HG03045 (cell line): ENCODE measurements around the gene SPATA20.

Experiments
- ATAC-seq: cut with Tn5 transposase; IDR thresholded peaks from one replicate; pipeline ENCODE4 v1.9.1; 2021; ENCODE audit warnings: mild to moderate bottlenecking, moderate library complexity; ENCODE audit not compliant: unreplicated experiment

SPATA20 gene

DNA sequence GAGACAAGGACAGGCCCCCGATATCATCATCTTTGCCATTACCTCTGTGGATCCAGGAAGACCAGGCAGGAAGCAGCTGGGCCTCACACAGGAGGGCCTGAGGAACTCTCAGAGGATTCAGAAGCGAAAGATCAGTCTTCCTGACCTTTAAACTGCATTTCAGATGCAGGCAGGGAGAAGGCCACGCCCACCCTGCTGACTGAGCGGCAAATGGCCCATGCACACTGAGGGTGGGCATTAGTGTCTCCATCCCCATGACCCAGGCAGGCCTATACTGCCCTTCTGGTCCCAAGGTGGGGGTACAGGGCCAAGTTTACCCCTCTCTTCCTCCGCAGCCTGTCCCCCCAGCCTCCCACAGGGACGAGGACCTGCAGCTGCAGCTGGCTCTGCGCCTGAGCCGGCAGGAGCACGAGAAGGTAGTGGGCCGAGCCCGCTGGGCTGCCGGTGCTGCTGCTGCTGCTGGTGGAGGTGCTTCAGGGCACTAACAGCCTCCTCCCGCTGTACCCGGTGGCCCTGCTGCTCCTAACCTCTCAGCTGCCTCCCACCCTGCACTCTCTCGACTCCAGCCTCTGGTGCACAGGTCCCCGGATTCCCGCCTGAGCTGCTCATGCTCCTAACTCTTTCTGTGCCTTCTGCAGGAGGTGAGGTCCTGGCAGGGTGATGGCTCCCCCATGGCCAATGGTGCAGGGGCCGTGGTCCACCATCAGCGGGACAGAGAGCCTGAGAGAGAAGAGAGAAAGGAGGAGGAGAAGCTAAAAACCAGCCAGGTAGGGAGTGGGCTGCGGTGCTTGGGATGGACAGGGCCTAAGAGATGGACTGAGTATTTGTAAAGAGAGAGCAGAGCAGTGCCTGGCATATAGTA lies 8.2 kb upstream of the SPATA20 start:
- no peak for ATAC-seq

DNA sequence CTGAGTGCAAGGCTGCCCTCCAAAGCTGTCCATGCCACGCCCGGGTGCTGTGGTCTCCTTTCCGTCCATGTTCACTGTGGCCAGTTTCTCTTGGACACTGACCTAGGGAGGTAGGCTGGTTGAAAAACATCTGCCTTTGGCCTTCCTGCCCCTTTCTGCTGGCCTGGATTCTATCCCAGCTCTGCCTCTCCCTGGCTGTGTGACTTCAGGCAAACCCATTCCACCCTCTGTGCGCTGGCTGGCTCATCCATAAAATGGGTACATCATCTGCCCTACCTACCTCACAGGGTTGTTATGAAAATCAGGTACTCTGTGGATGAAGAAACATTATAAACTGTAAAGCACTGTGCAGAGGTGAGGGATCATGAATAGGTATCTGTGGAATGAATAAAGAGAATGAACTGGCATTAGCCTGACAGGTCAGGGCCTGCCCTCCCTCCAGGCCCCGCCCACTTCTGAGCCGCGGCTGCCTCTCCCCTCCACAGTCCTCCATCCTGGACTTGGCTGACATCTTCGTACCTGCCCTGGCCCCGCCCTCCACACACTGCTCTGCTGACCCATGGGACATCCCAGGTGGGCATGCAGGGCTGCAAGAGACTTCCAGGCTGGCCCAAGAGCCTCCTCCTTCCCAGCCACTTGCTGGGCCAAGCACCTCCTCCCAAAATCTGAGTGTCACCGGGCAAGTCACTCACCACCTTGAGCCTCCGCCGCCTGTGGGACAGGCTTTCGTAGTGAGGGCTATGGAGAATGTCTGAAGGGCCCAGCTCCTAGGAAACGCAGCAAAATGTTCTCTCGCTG lies 7.0 kb upstream of the SPATA20 start:
- ATAC-seq: no peak

DNA sequence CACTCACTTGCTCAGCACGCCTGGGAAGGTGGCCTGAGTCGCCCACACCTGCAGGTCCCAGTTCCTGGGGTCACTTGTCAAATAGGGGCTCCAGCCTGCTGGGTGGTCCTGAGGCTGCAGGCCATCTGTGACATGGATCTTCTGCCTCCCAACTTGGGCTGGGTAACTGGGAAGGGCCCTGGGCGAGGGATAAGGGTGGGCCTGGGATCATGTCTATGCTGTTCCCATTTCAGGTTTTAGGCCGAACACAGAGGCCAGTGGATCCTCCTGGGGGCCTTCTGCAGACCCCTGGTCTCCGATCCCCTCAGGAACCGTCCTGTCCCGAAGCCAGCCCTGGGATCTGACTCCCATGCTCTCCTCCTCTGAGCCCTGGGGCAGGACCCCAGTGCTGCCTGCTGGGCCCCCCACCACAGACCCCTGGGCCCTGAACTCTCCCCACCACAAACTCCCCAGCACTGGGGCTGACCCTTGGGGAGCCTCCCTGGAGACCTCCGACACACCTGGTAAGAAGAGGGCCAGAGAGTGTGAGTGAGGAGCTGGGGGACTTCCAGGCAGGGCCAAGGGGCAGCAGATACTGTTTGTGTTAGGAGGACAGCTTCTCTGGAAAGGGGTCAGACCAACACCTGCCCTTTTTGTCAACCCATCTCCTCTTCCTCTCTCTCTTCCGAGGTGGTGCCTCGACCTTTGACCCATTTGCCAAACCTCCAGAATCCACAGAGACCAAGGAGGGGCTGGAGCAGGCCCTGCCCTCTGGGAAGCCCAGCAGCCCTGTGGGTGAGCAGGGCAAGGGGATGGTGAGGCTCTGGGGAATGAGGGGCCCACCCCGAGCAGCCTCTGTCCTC lies 6.2 kb upstream of the SPATA20 start:
- ATAC-seq: no peak

DNA sequence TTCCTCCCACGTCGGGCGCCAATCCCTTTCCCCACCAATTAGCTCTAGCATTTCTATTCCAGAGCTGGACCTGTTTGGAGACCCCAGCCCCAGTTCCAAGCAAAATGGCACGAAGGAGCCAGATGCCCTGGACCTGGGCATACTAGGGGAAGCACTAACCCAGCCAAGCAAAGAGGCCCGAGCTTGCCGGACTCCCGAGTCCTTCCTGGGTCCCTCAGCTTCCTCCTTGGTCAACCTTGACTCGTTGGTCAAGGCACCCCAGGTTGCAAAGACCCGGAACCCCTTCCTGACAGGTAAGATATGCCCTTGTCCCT lies 5.6 kb upstream of the SPATA20 start:
- no peak for ATAC-seq

DNA sequence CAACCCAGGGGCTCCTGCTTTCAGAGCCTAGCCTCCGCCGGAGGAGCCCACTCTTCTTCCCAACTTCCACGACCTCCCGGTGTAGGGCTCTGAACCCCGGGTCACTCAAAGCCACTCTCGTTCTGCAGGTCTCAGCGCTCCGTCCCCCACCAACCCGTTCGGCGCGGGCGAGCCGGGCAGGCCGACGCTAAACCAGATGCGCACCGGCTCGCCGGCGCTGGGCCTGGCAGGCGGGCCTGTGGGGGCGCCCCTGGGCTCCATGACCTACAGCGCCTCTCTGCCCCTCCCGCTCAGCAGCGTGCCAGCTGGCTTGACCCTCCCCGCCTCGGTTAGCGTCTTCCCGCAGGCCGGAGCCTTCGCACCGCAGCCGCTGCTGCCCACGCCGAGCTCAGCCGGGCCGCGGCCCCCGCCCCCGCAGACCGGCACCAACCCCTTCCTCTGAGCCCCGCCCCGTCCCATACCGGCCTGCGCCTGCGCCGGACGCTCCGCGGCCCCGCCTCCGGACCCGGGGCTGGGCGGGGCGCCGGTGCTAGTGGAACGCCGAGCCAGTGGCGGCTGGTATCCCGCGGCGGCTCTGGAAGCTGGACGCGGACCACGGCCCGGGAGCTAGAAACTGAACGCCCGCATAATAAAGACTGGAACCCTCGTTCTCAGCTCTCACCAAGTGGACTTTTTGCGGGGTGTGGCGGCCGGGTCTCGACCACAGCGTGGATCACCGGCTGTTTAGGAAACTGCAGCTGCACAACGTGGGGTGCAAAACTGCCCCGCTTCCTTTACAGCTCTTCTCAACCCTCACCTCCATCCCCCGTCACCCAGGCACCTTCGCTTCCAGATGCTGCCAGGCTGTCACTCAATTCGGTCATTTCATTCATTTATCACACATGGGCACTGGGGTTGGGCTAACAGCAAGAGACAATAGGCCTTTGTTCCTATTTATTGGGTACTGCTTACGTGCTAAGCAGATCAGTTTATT lies 5.0 kb upstream of the SPATA20 start:
- peak; percentile 83 for ATAC-seq

DNA sequence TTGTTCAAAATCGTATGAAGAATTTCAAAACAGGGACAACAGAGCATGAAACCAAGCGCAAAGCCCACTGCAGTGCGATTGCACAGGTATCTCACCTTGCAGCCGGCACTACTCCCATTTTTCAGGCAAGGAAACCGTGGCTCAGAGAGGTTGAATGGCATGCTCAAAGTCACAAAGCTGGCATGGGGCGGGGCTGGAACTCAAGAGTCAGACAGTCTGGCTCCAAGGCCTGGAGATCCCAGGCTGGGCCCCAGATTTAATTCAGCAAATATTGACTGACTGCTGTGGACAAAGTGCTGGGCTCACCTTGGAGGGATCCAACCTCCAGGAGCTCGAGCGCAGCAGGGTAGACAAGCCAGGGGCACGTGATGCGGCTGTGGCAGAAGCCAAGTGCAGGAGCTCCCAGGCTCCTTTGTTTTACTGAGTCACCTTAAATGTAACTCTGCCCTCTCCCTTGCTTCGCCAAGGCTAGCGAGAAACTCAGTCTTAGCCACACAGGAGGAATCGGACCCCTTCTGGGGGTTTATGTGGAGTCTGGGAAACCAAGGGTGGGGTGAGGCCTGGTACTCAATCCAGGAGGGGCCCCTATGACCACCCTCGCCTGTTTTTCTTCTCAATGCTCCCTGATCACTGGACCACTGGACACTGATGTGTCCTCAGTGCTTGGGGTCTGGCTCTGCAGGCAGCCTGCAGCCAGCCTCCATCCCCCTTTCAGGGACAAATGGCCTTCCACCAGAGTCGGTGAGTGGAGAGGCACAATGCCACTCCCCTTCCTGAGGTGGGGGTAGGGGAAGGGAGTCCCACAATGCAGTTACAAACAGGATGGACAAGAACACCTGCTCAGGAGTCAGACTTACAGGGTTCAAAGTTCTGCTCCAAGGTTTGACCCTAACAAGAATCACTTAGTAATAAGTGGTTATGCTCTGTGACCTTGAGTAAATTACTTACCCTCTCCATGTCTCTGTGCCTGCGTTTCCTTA lies 3.9 kb upstream of the SPATA20 start:
- ATAC-seq: no peak

DNA sequence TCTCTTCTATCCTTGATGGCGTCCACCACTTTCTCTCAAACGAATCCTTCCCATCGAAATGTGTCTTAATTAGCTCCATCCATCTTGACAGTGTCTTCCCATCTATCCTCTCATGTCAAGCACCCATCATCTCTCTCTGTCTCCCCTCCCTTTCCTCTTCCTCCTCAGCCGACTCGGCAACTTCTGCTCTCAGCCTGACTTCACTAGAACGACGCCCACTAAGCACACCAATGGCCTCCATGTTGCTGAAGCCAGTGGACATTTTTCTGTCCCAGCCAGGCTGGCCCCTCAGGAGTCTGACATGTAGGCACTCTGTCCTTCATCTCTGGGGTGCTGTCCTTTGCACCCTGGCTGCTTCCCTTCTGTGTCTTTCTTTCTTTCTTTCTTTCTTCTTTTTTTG lies 2.5 kb upstream of the SPATA20 start:
- no peak for ATAC-seq

DNA sequence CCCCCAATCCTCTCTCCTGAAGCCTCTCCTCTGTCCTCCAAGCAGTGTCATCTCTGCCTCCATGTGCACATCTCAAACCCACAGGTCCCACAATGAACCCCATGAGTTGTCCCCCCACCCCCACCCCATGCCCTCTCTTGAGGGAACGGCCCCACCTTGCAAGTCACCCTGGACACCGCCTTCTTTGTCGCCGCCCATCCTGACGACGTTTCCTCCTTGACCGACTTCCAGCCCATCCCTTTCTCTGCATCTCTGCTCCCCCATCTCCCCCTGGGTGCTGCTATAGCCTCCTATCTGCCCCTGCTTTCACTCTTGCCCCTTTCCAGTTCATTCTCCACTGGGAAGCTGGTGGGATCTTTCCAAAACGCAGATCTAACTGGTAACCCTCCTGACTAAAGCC lies 1.7 kb upstream of the SPATA20 start:
- ATAC-seq: no peak

DNA sequence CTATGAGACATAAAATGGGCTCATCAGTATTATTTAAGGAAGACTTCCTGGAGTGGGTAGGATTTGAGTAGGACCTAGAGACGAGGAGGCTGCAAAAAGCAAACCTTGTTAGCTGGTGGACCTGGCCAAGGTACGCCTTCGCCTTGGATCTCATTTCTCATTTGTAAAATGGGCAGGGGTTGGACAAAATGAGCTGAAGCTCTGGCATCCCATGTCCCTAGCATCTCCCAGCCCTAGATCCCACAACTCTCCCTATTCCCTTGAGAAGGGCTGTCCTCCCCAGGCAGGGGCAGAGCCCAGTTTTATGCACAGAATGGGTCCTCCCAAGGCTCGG lies 306 bp upstream of the SPATA20 start:
- ATAC-seq: no peak

DNA sequence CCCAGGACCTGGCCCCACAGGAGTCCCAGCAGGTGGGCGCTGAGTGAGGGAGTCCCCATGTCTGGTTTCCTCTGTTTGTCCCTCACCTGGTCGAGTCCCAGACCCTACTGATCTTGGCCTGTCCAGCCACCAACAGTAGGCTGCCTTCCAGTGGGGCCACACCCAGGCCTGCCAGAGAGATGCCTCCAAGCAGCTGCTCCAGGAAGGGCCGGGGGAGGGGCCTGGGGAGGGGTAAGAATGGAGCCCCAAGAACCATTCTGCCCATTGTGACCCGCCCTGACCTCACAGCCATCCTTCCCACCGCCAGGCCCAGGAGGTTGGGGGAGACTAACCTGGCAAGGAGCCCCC lies 736 bp downstream of the SPATA20 start:
- no peak for ATAC-seq

DNA sequence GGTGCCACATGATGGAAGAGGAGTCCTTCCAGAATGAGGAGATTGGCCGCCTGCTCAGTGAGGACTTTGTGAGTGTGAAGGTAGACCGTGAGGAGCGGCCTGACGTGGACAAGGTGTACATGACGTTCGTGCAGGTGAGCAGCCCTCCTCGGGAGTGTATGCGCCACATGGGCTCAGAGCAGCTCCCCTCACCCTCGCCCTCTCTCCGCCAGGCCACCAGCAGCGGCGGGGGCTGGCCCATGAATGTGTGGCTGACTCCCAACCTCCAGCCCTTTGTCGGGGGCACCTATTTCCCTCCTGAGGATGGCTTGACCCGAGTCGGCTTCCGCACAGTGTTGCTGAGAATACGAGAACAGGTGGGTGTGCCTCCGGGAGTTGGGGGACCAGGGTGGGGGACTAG lies 1.9 kb downstream of the SPATA20 start:
- ATAC-seq: no peak

DNA sequence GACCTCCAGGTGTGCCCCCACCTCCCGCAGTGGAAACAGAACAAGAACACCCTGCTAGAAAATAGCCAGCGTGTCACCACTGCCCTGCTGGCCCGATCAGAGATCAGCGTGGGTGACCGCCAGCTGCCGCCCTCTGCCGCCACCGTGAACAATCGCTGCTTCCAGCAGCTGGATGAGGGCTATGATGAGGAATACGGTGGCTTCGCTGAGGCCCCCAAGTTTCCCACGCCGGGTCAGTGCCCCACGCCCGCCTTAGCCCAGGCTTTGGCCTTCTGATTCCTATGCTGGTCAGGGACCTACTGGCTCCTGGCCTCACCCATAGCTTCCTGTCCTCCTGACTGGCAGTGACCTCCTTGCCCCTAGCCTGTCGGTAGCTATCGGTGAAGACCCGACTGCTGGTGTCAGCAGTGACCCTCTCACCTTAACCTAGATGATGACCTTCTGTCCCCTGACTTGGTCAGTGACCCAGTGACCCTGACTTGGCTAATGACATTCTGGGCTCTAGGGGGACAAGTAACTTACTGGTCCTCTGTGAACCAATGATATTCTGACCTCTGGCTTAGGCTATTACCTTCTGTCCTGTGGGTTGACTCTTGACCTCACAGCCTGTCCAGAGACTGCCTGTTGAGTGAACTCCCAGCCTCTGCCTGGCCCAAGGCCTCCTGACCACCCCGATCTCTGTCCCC lies 2.4 kb downstream of the SPATA20 start:
- ATAC-seq: no peak

DNA sequence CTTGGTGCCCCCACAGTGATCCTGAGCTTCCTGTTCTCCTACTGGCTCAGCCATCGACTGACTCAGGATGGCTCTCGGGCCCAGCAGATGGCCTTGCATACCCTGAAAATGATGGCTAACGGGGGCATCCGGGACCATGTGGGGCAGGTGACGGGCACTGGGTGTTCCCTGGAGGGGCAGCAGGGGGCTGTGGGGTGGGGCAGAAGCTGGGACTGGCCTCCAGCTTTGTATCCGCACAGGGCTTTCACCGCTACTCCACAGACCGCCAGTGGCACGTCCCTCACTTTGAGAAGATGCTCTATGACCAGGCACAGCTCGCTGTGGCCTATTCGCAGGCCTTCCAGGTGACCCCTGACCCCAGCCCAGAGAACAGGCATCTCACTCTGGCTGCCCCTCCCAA lies 3.0 kb downstream of the SPATA20 start:
- no peak for ATAC-seq

DNA sequence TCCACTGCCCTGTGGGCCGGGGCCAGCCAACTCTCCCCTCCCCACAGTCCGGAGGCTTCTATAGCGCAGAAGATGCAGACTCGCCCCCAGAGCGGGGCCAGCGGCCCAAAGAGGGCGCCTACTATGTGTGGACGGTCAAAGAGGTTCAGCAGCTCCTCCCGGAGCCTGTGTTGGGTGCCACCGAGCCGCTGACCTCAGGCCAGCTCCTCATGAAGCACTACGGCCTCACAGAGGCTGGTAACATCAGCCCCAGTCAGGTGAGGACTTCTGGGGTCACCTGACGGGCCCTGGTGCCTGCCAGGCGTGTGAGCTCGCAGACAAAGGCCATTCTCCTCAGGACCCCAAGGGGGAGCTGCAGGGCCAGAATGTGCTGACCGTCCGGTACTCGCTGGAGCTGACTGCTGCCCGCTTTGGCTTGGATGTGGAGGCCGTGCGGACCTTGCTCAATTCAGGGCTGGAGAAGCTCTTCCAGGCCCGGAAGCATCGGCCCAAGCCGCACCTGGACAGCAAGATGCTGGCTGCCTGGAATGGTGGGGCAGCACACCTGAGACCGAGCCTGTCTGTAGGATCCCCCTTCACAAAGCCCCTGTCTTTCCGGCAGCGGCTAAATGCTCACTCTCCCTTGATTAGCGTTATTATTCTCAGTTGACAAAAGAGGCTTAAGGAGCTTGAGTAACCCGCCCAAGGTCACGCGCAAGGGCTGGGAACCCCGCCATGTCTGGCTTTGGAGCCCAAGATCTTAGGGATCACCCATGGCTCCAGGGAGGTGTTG lies 3.9 kb downstream of the SPATA20 start:
- ATAC-seq: no peak

DNA sequence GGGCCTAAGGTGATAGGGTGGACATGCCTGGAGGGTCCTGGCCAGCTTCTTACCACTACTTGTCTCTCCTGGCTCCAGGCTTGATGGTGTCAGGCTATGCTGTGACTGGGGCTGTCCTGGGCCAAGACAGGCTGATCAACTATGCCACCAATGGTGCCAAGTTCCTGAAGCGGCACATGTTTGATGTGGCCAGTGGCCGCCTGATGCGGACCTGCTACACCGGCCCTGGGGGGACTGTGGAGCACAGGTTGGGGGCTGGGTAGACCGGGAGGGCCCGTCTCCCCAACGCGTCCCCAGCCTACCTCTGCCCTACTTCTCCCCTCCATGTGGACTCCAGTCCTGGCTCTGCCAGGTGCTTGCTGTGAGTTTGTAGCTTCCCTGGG lies 4.5 kb downstream of the SPATA20 start:
- ATAC-seq: no peak

DNA sequence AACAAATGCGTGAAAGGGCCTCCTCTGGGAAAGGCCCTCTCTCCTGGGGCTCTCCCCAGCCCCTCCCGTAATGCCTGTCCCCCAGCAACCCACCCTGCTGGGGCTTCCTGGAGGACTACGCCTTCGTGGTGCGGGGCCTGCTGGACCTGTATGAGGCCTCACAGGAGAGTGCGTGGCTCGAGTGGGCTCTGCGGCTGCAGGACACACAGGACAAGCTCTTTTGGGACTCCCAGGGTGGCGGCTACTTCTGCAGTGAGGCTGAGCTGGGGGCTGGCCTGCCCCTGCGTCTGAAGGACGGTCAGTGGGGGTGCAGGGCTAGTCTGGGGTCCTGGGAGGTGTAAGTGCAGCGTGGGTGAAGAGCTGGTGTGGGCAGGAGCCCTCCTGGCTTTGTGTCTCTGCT lies 4.9 kb downstream of the SPATA20 start:
- no peak for ATAC-seq

DNA sequence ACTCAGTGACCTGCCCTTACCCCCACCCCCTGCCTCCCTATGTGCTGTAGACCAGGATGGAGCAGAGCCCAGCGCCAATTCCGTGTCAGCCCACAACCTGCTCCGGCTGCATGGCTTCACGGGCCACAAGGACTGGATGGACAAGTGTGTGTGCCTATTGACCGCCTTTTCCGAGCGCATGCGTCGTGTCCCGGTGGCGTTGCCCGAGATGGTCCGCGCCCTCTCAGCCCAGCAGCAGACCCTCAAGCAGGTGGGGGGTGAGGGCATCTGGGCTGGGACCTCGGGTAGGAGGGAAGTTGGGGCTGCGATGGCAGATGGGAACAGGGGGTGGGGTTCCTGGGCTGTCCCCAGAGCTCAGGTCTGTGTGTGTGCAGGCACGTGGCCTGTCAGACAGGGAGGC lies 7.2 kb downstream of the SPATA20 start:
- ATAC-seq: no peak

DNA sequence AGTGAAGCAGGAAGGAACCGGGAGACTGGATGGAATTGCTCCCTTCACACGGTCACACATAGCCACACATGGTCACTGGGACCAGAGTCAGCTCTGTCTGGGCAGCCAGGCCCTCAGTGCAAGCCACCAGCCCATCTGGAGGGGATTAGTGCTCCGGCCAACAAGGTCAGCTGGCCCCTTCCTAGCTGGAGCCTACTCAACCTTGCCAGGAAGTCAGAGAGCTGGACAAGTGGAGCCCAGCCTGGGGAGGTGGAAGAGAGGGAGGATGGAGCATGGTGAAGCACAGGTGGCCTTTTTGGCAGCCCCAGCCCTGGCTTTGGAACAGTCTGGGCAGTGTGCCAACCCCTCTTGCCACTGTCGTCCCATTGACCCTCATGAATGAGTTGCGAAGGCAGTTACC lies 9.8 kb downstream of the SPATA20 start:
- no peak for ATAC-seq
